Mesenchymal stem cell (in vitro differentiated cells and primary cell): ENCODE data around the gene PTPRA.
A peak's percentile ranks its signal among the peaks of the same experiment; 100 is the strongest.

Experiments used
- DNase-seq: peaks from one replicate; pipeline ENCODE4 v3.0.0-alpha.2; 2013
- H2AFZ ChIP-seq: one replicate; pipeline ENCODE4 v1.6.1; 2013; ENCODE audit warnings: low read depth, mild to moderate bottlenecking, control low read depth, inconsistent platforms, low read length, moderate library complexity
- H2AK5ac ChIP-seq: 2 replicates; pipeline ENCODE4 v1.6.1; 2013; ENCODE audit warnings: low read length, moderate library complexity, mild to moderate bottlenecking, inconsistent platforms; ENCODE audit not compliant: severe bottlenecking
- H2BK120ac ChIP-seq: one replicate; pipeline ENCODE4 v1.6.1; 2013; ENCODE audit warnings: low read depth, mild to moderate bottlenecking, inconsistent platforms, low read length, moderate library complexity
- H2BK12ac ChIP-seq, 2 experiments: one replicate each; pipeline ENCODE4 v1.6.1; 2013; ENCODE audit warnings: inconsistent platforms in 2 of 2, low read length in 2 of 2, mild to moderate bottlenecking in 2 of 2, moderate library complexity in 2 of 2, control low read depth in 1 of 2
- H2BK15ac ChIP-seq: one replicate; pipeline ENCODE4 v1.6.1; 2013; ENCODE audit warnings: mild to moderate bottlenecking, low read depth, inconsistent platforms; ENCODE audit not compliant: poor library complexity, severe bottlenecking
- H2BK5ac ChIP-seq: 2 replicates; pipeline ENCODE4 v1.6.1; 2013; ENCODE audit warnings: low read depth, mild to moderate bottlenecking, low read length, control low read depth, inconsistent platforms; ENCODE audit not compliant: poor library complexity, severe bottlenecking
- H3K14ac ChIP-seq, 2 experiments: one replicate each; pipeline ENCODE4 v1.6.1; 2013; ENCODE audit warnings: inconsistent platforms in 2 of 2, low read length in 2 of 2, control low read depth in 1 of 2, mild to moderate bottlenecking in 1 of 2, moderate library complexity in 1 of 2
- H3K18ac ChIP-seq, 2 experiments: one replicate each; pipeline ENCODE4 v1.6.1; 2013; ENCODE audit warnings: inconsistent platforms in 2 of 2, low read length in 2 of 2, control low read depth in 1 of 2, low read depth in 1 of 2, mild to moderate bottlenecking in 1 of 2
- H3K23ac ChIP-seq, 2 experiments: one replicate each; pipeline ENCODE4 v1.6.1; 2013; ENCODE audit warnings: inconsistent platforms in 2 of 2, low read length in 2 of 2, mild to moderate bottlenecking in 2 of 2, moderate library complexity in 2 of 2, control low read depth in 1 of 2
- H3K27ac ChIP-seq: 2 replicates; pipeline ENCODE4 v1.5.1; 2013; ENCODE audit warnings: mild to moderate bottlenecking, moderate library complexity, low read length, control low read depth, inconsistent platforms; ENCODE audit not compliant: poor library complexity, severe bottlenecking
- H3K27me3 ChIP-seq, 2 experiments: 2 replicates each; pipeline versions ENCODE4 v1.6.1 to v1.7.0; 2013; ENCODE audit warnings: low read length in 2 of 2, mild to moderate bottlenecking in 2 of 2, moderate library complexity in 2 of 2, control low read depth in 1 of 2, inconsistent platforms in 1 of 2; ENCODE audit not compliant: control insufficient read depth in 1 of 2, insufficient read depth in 1 of 2
- H3K36me3 ChIP-seq, 2 experiments: 2 replicates each; pipeline versions ENCODE4 v1.6.1 to v1.7.0; 2013; ENCODE audit warnings: low read length in 2 of 2, control low read depth in 1 of 2, inconsistent platforms in 1 of 2, low read depth in 1 of 2, mild to moderate bottlenecking in 1 of 2; ENCODE audit not compliant: insufficient read depth in 2 of 2, control insufficient read depth in 1 of 2
- H3K4ac ChIP-seq, 2 experiments: one replicate each; pipeline ENCODE4 v1.6.1; 2013; ENCODE audit warnings: inconsistent platforms in 2 of 2, low read length in 2 of 2, mild to moderate bottlenecking in 2 of 2, moderate library complexity in 2 of 2, control low read depth in 1 of 2, low read depth in 1 of 2
- H3K4me1 ChIP-seq: 2 replicates; pipeline ENCODE4 v1.6.1; 2013; ENCODE audit warnings: low read depth, low read length, control low read depth; ENCODE audit not compliant: control insufficient read depth, insufficient read depth
- H3K4me2 ChIP-seq: 2 replicates; pipeline ENCODE4 v1.6.1; 2013; ENCODE audit warnings: low read length, mild to moderate bottlenecking, inconsistent platforms; ENCODE audit not compliant: poor library complexity, severe bottlenecking
- H3K4me3 ChIP-seq, 2 experiments: 2 replicates each; pipeline versions ENCODE4 v1.5.1 to v1.7.0; 2013; ENCODE audit warnings: low read length in 2 of 2, mild to moderate bottlenecking in 2 of 2, control low read depth in 1 of 2, low read depth in 1 of 2; ENCODE audit not compliant: insufficient read depth in 1 of 2
- H3K79me1 ChIP-seq: replicated peaks from 2 replicates; pipeline ENCODE4 v1.6.1; 2013; ENCODE audit warnings: mild to moderate bottlenecking, control low read depth, low read length, inconsistent platforms; ENCODE audit not compliant: poor library complexity, severe bottlenecking
- H3K9ac ChIP-seq: 2 replicates; pipeline ENCODE4 v1.7.0; 2013; ENCODE audit warnings: mild to moderate bottlenecking, low read length, moderate library complexity
- H3K9me3 ChIP-seq: 2 replicates; pipeline ENCODE4 v1.7.0; 2013; ENCODE audit warnings: mild to moderate bottlenecking, low read length; ENCODE audit not compliant: control insufficient read depth
- H4K8ac ChIP-seq: one replicate; pipeline ENCODE4 v1.6.1; 2013; ENCODE audit warnings: inconsistent platforms, mild to moderate bottlenecking, low read length, moderate library complexity
- H4K91ac ChIP-seq: one replicate; pipeline ENCODE4 v1.6.1; 2013; ENCODE audit warnings: mild to moderate bottlenecking, low read length, inconsistent platforms
- WGBS: methylation state at CpG from one replicate; pipeline ENCODE4 v1.1.7; 2013; ENCODE audit warnings: mixed read lengths; 5-methylcytosine and 5-hydroxymethylcytosine counted together

The PTPRA gene

DNA sequence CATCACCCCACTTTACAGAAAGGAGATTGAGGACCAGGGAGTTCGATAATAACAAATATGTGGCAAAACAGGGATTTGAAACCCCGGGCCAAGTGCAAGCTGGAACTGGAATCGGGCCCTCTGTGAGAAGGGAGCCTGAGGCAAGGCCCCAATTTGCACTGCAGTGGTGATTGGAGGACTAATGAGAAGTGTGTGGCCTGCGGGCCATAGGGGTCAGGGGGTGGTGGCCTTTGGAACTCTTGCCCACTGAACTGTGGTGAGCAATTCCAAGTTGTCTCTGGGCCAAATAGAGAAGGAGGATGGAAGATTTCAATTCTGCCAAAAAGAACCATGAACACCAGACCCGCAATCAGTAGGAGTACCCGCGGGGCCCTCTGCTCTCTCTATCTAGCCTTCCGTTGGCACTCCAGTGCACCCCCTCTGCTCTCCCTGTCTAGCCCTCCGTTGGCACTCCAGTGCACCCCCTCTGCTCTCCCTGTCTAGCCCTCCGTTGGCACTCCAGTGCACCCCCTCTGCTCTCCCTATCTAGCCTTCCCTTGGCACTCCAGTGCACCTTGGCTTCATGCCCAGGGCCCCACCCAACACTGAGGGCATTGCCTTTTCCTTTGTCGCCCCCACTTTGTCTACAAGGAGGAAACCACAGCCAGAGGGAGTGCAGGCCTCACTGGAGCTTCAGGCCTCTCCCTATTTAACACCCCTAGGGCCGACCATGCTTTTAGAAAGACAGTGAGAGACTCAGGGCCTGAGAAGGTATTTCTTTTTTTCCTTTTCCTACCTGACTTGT is 6.0 kb upstream of the PTPRA start:
- H4K91ac ChIP-seq, result no peak overlapping the region
- no peak overlapping the region for H2AK5ac ChIP-seq
- no peak overlapping the region for H2BK12ac ChIP-seq
- H3K27me3 ChIP-seq, result no peaks in the 10 kb centered on the region
- H2BK5ac ChIP-seq, result no peak overlapping the region
- H3K14ac ChIP-seq, result no peak overlapping the region
- no peak overlapping the region for H3K4me3 ChIP-seq
- H3K18ac ChIP-seq, result no peak overlapping the region
- no peak overlapping the region for H4K8ac ChIP-seq
- no peak overlapping the region for H3K4ac ChIP-seq
- no peak overlapping the region for H3K27ac ChIP-seq
- peaks cover 17% of the 10 kb centered on the region for H3K4me1 ChIP-seq
- no peak overlapping the region for H2BK120ac ChIP-seq
- H2AFZ ChIP-seq, result no peak overlapping the region
- 95% methylated on average over 11 of the region's 12 CpGs for WGBS
- H3K36me3 ChIP-seq, result peaks cover 43 to 47% of the 10 kb centered on the region in 2 experiments
- H3K4me2 ChIP-seq, result no peak overlapping the region
- no peak for DNase-seq
- no peak overlapping the region for H3K9ac ChIP-seq
- H3K79me1 ChIP-seq, result no peaks in the 10 kb centered on the region
- H3K23ac ChIP-seq, result no peak overlapping the region
- no peak overlapping the region for H2BK15ac ChIP-seq
- no peaks in the 10 kb centered on the region for H3K9me3 ChIP-seq

DNA sequence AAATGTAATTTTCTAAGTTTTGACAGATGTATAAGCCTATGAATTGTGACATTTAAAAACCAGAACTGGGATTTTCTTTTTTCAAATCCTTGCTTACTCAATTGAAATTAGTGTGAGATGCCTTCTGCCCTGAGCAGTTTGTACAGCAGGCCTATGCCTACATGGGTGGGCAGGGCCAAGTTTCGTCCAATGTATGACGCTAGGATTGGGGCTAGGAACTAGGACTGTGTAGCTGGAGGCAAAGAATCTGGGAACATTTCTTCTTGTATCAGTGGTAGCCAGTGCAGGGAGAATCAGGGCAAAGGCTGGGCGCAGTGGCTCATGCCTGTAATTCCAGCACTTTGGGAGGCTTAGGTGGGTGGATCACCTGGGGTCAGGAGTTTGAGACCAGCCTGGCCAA is 3.9 kb upstream of the PTPRA start:
- Histone ChIP-seq H3K36me3 (peaks cover 27 to 29% of the 10 kb centered on the region in 2 experiments), H2BK5ac (no peak overlapping the region), H2BK15ac (no peak overlapping the region), H3K79me1 (peaks cover 8% of the 10 kb centered on the region), H3K4ac (no peak overlapping the region), H3K18ac (peak overlapping the region in 1 of 2 experiments; percentile 46), H3K14ac (no peak overlapping the region), H2AFZ (no peak overlapping the region), H3K9me3 (no peaks in the 10 kb centered on the region), H3K4me1 (peaks cover 27% of the 10 kb centered on the region), H3K4me3 (no peak overlapping the region), H3K9ac (no peak overlapping the region), H3K27ac (no peak overlapping the region), H4K8ac (no peak overlapping the region), H4K91ac (peak overlapping the region; percentile 45), H3K27me3 (no peaks in the 10 kb centered on the region), H3K4me2 (no peak overlapping the region), H2BK120ac (no peak overlapping the region), H3K23ac (no peak overlapping the region), H2AK5ac (no peak overlapping the region), H2BK12ac (peak overlapping the region; percentile 8 to 62)
- DNase-seq, result no peak
- WGBS, result 97% methylated on average over 3 of the region's 3 CpGs

DNA sequence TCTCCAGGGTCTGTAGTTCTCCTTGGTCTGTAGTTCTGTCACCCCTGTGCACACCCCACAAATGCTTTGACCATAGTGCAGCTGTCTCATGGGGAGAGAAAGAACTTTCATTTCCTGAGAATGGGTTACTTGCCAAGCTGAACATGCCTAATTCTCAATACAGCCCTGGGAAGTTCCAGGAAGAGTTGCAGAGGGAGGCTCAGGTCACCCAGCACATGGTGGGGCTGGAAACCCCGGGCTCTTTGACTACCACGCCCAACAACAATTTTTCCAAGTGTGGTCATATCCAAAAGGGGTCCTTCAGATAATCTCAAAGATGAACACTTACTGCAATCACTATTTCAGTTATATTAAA is 2.2 kb upstream of the PTPRA start:
- Histone ChIP-seq H3K4me1 (peaks cover 29% of the 10 kb centered on the region), H4K8ac (peak overlapping the region; percentile 94), H3K4ac (peak overlapping the region; percentile 42 to 84), H3K79me1 (peaks cover 19% of the 10 kb centered on the region), H2BK12ac (peak overlapping the region; percentile 84 to 96), H2BK120ac (peak overlapping the region; percentile 97), H2AFZ (no peak overlapping the region), H3K23ac (no peak overlapping the region), H3K18ac (peak overlapping the region; percentile 60 to 76), H3K27me3 (no peaks in the 10 kb centered on the region), H3K14ac (no peak overlapping the region), H2BK5ac (peak overlapping the region; percentile 3), H3K4me2 (no peak overlapping the region), H3K36me3 (peaks cover 13% of the 10 kb centered on the region in 2 experiments), H2AK5ac (peak overlapping the region; percentile 67), H3K4me3 (peak overlapping the region in 1 of 2 experiments; percentile 68), H3K9ac (peak overlapping the region; percentile 89), H3K9me3 (no peaks in the 10 kb centered on the region), H4K91ac (peak overlapping the region; percentile 94), H2BK15ac (peak overlapping the region; percentile 26), H3K27ac (peak overlapping the region; percentile 58)
- no CpG with 5 or more reads among the region's 2 CpGs for whole genome bisulfite sequencing
- DNase-seq, result peak; percentile 64

DNA sequence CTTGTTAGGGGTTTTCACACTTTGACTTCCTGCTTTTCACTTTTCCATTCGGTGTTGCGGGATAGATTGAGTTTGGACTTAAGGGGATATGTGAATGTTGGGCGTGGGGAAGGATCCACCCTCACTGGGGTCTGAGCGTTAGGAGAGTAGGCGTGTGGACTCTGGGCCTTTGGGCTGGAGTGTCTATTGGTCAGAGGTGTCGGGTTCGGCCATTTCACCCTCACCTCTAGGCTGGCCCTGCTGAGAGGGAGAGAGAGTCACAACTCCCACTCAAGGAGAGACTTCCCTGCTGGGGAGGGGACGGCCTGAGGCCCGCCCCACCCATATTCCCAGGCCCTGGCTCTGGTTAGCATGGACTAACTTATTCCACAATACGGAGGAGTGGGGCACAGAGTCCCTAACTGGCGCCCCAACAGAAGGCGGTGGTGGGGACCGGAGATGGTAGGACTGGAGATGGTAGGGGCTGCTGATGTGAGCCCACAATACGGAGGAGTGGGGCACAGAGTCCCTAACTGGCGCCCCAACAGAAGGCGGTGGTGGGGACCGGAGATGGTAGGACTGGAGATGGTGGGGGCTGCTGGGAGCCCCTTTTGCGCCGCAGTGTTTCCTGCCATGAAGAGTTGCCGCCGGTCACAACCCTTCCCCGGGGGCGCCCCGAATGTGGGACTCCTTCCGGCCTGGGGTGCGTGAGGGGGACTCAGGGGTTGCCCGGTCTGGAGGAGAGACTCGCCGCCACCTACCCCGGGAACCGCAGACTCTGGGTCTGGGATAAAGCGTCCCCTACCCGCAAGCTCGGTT is 1.4 kb upstream of the PTPRA start:
- Histone ChIP-seq H3K9me3 (no peaks in the 10 kb centered on the region), H4K8ac (peak overlapping the region; percentile 76), H2BK15ac (peak overlapping the region; percentile 40), H4K91ac (peak overlapping the region; percentile 78), H3K79me1 (peaks cover 24% of the 10 kb centered on the region), H2AK5ac (peak overlapping the region; percentile 40), H3K27ac (no peak overlapping the region), H3K14ac (peak overlapping the region in 1 of 2 experiments; percentile 6), H3K4me2 (peak overlapping the region; percentile 100), H3K4me1 (peaks cover 29% of the 10 kb centered on the region), H3K23ac (peak overlapping the region in 1 of 2 experiments; percentile 84), H3K36me3 (peaks cover 5 to 6% of the 10 kb centered on the region in 2 experiments), H2BK12ac (peak overlapping the region; percentile 73 to 87), H3K9ac (peak overlapping the region; percentile 89), H3K18ac (peak overlapping the region; percentile 89 to 94), H2AFZ (peak overlapping the region; percentile 80), H2BK120ac (peak overlapping the region; percentile 64), H3K27me3 (no peaks in the 10 kb centered on the region), H2BK5ac (no peak overlapping the region), H3K4me3 (peak overlapping the region; percentile 61 to 83), H3K4ac (peak overlapping the region; percentile 9 to 90)
- 44% methylated on average over 32 of the region's 34 CpGs for WGBS
- peak; percentile 16 for DNase-seq
